ENCODE results near the gene LRRC7.

DNA sequence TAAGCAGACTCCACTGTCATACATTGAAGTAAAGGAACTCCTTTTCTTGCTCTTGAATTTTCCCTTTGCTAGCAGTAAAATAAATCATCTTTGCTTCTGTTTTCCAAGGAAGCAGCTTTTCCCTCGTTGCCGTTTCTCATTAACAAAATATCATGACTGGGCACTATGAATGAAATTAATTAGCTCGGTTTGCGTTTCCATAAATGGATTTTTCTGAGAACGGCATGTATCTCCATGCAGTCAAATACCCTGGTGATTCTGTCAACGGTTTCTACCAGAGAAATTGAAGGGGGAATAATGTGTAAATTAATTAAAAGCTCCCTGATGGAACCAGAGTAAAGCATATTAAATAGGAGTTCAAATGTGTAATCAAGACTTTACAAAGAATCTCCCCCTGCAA, 372.5 kb downstream of the LRRC7 start:
- TF ChIP-seq, protein P1, sequence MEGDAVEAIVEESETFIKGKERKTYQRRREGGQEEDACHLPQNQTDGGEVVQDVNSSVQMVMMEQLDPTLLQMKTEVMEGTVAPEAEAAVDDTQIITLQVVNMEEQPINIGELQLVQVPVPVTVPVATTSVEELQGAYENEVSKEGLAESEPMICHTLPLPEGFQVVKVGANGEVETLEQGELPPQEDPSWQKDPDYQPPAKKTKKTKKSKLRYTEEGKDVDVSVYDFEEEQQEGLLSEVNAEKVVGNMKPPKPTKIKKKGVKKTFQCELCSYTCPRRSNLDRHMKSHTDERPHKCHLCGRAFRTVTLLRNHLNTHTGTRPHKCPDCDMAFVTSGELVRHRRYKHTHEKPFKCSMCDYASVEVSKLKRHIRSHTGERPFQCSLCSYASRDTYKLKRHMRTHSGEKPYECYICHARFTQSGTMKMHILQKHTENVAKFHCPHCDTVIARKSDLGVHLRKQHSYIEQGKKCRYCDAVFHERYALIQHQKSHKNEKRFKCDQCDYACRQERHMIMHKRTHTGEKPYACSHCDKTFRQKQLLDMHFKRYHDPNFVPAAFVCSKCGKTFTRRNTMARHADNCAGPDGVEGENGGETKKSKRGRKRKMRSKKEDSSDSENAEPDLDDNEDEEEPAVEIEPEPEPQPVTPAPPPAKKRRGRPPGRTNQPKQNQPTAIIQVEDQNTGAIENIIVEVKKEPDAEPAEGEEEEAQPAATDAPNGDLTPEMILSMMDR (conservative IDR thresholded peaks at IDR 0.05; ENCODE audit: low read depth, low read length): no peak
- TF ChIP-seq EZH2 (IDR thresholded peaks at IDR 0.05; ENCODE audit: borderline replicate concordance, low read depth, low read length, poor library complexity, severe bottlenecking): no peak
